ENCODE data around the gene FNDC3B.

GRCh38 chr3:172232579-172233212 is 193.3 kb downstream of the FNDC3B start:
- TF ChIP-seq POLR2A (IDR thresholded peaks at IDR 0.05), result no peak
- TF ChIP-seq, protein P1, sequence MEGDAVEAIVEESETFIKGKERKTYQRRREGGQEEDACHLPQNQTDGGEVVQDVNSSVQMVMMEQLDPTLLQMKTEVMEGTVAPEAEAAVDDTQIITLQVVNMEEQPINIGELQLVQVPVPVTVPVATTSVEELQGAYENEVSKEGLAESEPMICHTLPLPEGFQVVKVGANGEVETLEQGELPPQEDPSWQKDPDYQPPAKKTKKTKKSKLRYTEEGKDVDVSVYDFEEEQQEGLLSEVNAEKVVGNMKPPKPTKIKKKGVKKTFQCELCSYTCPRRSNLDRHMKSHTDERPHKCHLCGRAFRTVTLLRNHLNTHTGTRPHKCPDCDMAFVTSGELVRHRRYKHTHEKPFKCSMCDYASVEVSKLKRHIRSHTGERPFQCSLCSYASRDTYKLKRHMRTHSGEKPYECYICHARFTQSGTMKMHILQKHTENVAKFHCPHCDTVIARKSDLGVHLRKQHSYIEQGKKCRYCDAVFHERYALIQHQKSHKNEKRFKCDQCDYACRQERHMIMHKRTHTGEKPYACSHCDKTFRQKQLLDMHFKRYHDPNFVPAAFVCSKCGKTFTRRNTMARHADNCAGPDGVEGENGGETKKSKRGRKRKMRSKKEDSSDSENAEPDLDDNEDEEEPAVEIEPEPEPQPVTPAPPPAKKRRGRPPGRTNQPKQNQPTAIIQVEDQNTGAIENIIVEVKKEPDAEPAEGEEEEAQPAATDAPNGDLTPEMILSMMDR (IDR thresholded peaks at IDR 0.05 in 8 of 11, conservative IDR thresholded peaks at IDR 0.05 in 3 of 11), result no peak
- no peak for TF ChIP-seq POLR2AphosphoS5 (IDR thresholded peaks at IDR 0.05)
